GM12801 (cell line): ENCODE data around the gene FBXO4.

Source experiments
- CTCF ChIP-seq: IDR thresholded peaks from one replicate; pipeline ENCODE4 v1.5.1; 2011; ENCODE audit warnings: control low read depth; ENCODE audit not compliant: insufficient read length; ENCODE audit errors: extremely low read depth

The FBXO4 gene

GRCh38 chr5:41883936-41884335 is 41.1 kb upstream of the FBXO4 start:
- TF ChIP-seq CTCF, result no peak

GRCh38 chr5:41885286-41885685 is 39.8 kb upstream of the FBXO4 start:
- no peak for TF ChIP-seq CTCF

- no peak for TF ChIP-seq CTCF
These were observed 33.9 kb upstream of the FBXO4 start for GRCh38 chr5:41891066-41891707.

- TF ChIP-seq CTCF, result no peak
These were observed 33.0 kb upstream of the FBXO4 start for GRCh38 chr5:41892031-41892430.

GRCh38 chr5:41893074-41893851 is 31.8 kb upstream of the FBXO4 start:
- no peak for TF ChIP-seq CTCF

GRCh38 chr5:41896230-41896629 is 28.9 kb upstream of the FBXO4 start:
- no peak for TF ChIP-seq CTCF

- no peak for TF ChIP-seq CTCF
These were observed 21.6 kb upstream of the FBXO4 start for GRCh38 chr5:41903382-41903891.
